GM23248 (cell line): ENCODE measurements around the gene SIRT6.

Experiments used
- EZH2 ChIP-seq: fragments of 200-600 bp; sonication (generic); IDR thresholded peaks from 2 replicates; pipeline ENCODE4 v1.6.1; 2018; ENCODE audit warnings: antibody characterized with exemption, mild to moderate bottlenecking; ENCODE audit not compliant: insufficient read depth, poor library complexity, severe bottlenecking
- EZH2phosphoT487 ChIP-seq: fragments of 200-600 bp; sonication (generic); IDR thresholded peaks from 2 replicates; pipeline ENCODE4 v1.6.1; 2018; ENCODE audit warnings: antibody characterized with exemption, moderate library complexity, mild to moderate bottlenecking, low read depth; ENCODE audit not compliant: insufficient read depth

- TF ChIP-seq EZH2 (no peak), EZH2phosphoT487 (no peak)
Observed at GRCh38 chr19:4198467-4199126, 16.2 kb upstream of the SIRT6 start.
